Mesenchymal stem cell (in vitro differentiated cells and primary cell): Measurements from ENCODE around the gene FMN2. TPM values are rescaled to one million over a fixed set of nuclear protein-coding genes. Genes with fewer than 3 reads are reported as not detected.

Experiments
- small RNA-seq: library from polyadenylated mRNA; stranded (forward); fragments of <200 nt; extraction: miRNeasy Mini kit (QIAGEN cat#:217004); gene quantifications from one replicate; pipeline ENCODE3, GENCODE V24; 2013; ENCODE audit warnings: low read depth

The FMN2 gene

Small RNAs within 50 kb of the gene (small RNA-seq; reads per million reads assigned to genes)
- not detected for gene RF00019
